Parathyroid adenoma (tissue), 2 donors: ENCODE data around the gene EFHC1.
A peak's percentile ranks its signal among the peaks of the same experiment; 100 is the strongest.

ENCODE experiments used
- H2AFZ ChIP-seq: fragments of 300-600 bp; sonication (generic); one replicate; pipeline ENCODE4 v1.7.0; 2017; ENCODE audit warnings: antibody characterized with exemption, mild to moderate bottlenecking
- H3K27ac ChIP-seq: fragments of 300-600 bp; sonication (generic); one replicate; pipeline ENCODE4 v1.7.0; 2017
- H3K27me3 ChIP-seq: fragments of 300-600 bp; sonication (generic); one replicate; pipeline ENCODE4 v1.7.0; 2017; ENCODE audit warnings: low read length; ENCODE audit not compliant: control insufficient read depth, insufficient read depth
- H3K36me3 ChIP-seq: fragments of 300-600 bp; sonication (generic); one replicate; pipeline ENCODE4 v1.7.0; 2017; ENCODE audit warnings: low read length; ENCODE audit not compliant: control insufficient read depth, insufficient read depth
- H3K4me1 ChIP-seq: fragments of 300-600 bp; sonication (generic); one replicate; pipeline ENCODE4 v1.7.0; 2017; ENCODE audit warnings: control low read depth
- H3K4me2 ChIP-seq: fragments of 300-600 bp; sonication (generic); one replicate; pipeline ENCODE4 v1.7.0; 2017; ENCODE audit warnings: low read length
- H3K4me3 ChIP-seq: fragments of 300-600 bp; sonication (generic); one replicate; pipeline ENCODE4 v1.7.0; 2017; ENCODE audit warnings: low read depth, low read length
- H3K79me2 ChIP-seq: fragments of 300-600 bp; sonication (generic); one replicate; pipeline ENCODE4 v1.7.0; 2017; ENCODE audit warnings: control low read depth
- H3K9ac ChIP-seq: fragments of 300-600 bp; sonication (generic); one replicate; pipeline ENCODE4 v1.7.0; 2017; ENCODE audit warnings: mild to moderate bottlenecking
- H3K9me3 ChIP-seq: fragments of 300-600 bp; sonication (generic); one replicate; pipeline ENCODE4 v1.7.0; 2017; ENCODE audit warnings: low read length; ENCODE audit not compliant: control insufficient read depth
- CTCF ChIP-seq: fragments of 300-600 bp; sonication (generic); IDR thresholded peaks from one replicate; pipeline ENCODE4 v1.7.0; 2017; ENCODE audit warnings: antibody characterized with exemption, mild to moderate bottlenecking
- donor health status: primary hyperparathyroidism.

EFHC1 gene

DNA sequence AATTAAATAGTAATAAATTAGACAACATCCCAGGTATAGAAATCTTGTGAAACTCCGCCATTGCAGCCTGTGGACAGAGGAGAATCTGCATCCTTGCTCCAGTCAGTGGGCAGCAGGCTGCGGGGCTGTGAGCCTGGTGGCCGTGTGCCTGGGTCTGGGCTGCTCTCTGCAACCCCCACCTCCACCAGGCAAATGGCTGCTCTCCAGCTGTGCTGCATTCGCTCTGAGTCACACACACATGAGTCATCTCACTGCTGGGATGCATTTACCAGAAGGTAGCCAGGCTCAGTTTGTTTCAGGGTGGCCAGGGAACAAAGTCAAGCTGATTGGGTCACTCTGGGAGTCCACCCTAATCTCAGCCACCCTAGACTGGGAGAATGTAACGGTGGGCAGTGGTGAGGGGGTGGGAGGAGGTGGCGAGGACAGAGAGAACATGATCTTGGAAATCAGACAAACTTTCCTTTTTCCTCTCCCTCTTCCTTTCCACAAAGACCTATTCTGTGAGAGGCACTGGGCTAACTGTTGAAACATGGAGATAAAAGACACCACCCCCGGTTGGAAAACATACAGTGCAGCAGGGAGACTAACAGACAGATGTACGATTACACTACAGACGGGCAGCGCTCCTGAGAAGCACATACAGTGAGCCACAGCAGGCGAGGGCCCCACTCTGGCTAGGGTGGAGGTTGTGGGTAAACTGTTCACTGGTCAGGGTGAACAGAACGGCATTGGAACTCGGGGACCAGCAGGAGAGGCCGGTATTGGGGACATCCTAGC lies 97.5 kb downstream of the EFHC1 start:
- no peak overlapping the region for H2AFZ ChIP-seq
- no peaks in the 10 kb centered on the region for H3K36me3 ChIP-seq
- H3K9me3 ChIP-seq = no peaks in the 10 kb centered on the region
- H3K9ac ChIP-seq = no peak overlapping the region
- H3K4me1 ChIP-seq = peaks cover 5% of the 10 kb centered on the region
- H3K4me2 ChIP-seq = no peak overlapping the region
- H3K79me2 ChIP-seq = no peaks in the 10 kb centered on the region
- H3K27me3 ChIP-seq = no peaks in the 10 kb centered on the region
- no peak for TF ChIP-seq CTCF
- H3K4me3 ChIP-seq = no peak overlapping the region
- no peak overlapping the region for H3K27ac ChIP-seq

DNA sequence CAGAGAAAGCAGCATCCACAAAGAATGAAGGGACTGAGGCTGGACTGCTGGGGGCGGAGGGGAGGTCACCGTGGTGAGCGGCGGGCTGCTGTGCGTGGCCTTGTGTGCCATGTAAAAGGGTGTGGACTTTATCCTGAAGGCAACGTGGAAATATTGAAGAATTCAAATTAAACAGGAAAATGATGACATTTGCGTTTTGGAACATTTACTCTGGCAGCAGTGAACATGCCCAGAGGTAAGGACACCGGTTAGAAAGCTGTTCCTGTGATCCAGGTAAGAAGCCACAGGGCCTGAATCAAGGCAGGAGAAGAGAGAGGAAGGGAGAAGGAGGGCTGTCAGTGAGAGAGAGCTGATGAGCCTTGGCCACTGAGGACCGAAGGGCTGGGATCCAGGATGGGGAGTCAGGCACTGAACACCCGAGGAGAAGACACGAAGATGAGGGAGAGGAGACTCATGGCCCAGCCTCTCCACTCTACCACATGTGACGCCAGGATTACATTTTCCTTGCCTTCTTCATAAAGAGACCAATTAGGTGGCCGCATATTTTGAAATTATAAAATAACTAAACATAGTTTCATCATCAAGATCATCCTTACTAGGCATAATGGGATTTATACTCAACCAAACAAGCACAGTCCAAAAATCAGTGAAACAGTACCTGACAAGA lies 98.3 kb downstream of the EFHC1 start:
- Histone ChIP-seq H3K9me3 (no peaks in the 10 kb centered on the region), H3K4me2 (no peak overlapping the region), H3K4me3 (no peak overlapping the region), H3K27ac (no peak overlapping the region), H3K36me3 (no peaks in the 10 kb centered on the region), H3K4me1 (peaks cover 10% of the 10 kb centered on the region), H3K9ac (no peak overlapping the region), H2AFZ (no peak overlapping the region), H3K79me2 (no peaks in the 10 kb centered on the region), H3K27me3 (no peaks in the 10 kb centered on the region)
- no peak for TF ChIP-seq CTCF

- Histone ChIP-seq H3K4me2 (no peak overlapping the region), H3K36me3 (no peaks in the 10 kb centered on the region), H3K9me3 (no peaks in the 10 kb centered on the region), H3K9ac (no peak overlapping the region), H3K79me2 (no peaks in the 10 kb centered on the region), H3K27ac (no peak overlapping the region), H3K4me1 (peaks cover 13% of the 10 kb centered on the region), H3K27me3 (no peaks in the 10 kb centered on the region), H2AFZ (no peak overlapping the region), H3K4me3 (no peak overlapping the region)
- TF ChIP-seq CTCF = no peak
These were observed 99.5 kb downstream of the EFHC1 start for GRCh38 chr6:52519618-52520017.

GRCh38 chr6:52522151-52522626 lies 102.0 kb downstream of the EFHC1 start:
- Histone ChIP-seq H3K9me3 (no peaks in the 10 kb centered on the region), H3K79me2 (no peaks in the 10 kb centered on the region), H3K4me1 (peaks cover 13% of the 10 kb centered on the region), H3K27me3 (no peaks in the 10 kb centered on the region), H3K27ac (peak overlapping the region; percentile 6), H3K9ac (no peak overlapping the region), H3K36me3 (no peaks in the 10 kb centered on the region), H3K4me2 (no peak overlapping the region), H3K4me3 (no peak overlapping the region), H2AFZ (peak overlapping the region; percentile 34)
- TF ChIP-seq CTCF = no peak
